ENCODE measurements around the gene PPFIBP2.

- TF ChIP-seq CTCF (IDR thresholded peaks at IDR 0.05; ENCODE audit: low read length) = no peak
- TF ChIP-seq EZH2 (optimal IDR thresholded peaks at IDR 0.05; ENCODE audit: low read depth, low read length) = no peak
- TF ChIP-seq EZH2phosphoT487 (IDR thresholded peaks at IDR 0.05; ENCODE audit: low read length) = no peak
Observed at GRCh38 chr11:7484645-7485044, 29.2 kb upstream of the PPFIBP2 start.
